Measurements from ENCODE around the gene SH3GL2. TPM values are rescaled to one million over a fixed set of nuclear protein-coding genes. Genes with fewer than 3 reads are reported as not detected.

Gene SH3GL2
- total and polyA plus RNA-seq, 2 donors (not counting 3 experiments of a cell fraction or from before 2014, with no cell fraction given), result 0.12 TPM; not detected in 1

- FAIRE-seq (no peak), DNase-seq (ENCODE audit: low read depth, low spot score) (no peak)
- H3K9me3 ChIP-seq (replicated peaks; ENCODE audit: control insufficient read depth, insufficient read depth, low read length), result no peaks in the 10 kb centered on the region
- ChIA-PET CTCF (no interaction called here), POLR2A (no interaction called here)
- no peak overlapping the region for H2AFZ ChIP-seq (ENCODE audit: low read depth, low read length)
- no peak overlapping the region for H3K9ac ChIP-seq (replicated peaks; ENCODE audit: extremely low read depth, insufficient read depth, low read length)
- no peaks in the 10 kb centered on the region for H3K79me2 ChIP-seq (ENCODE audit: control insufficient read depth, insufficient read depth, low read length)
- dilution Hi-C loops (cut with MboI; ENCODE audit: extremely low pct_ligation_motif_present, low sequenced_read_pairs), result no loop called here
- no peak overlapping the region for H3K4me2 ChIP-seq (ENCODE audit: insufficient read depth, low read length)
- H3K27ac ChIP-seq (ENCODE audit: insufficient read depth, low read depth, low read length), result no peak overlapping the region
- H3K9me1 ChIP-seq (replicated peaks; ENCODE audit: control insufficient read depth, extremely low read depth, insufficient read depth, low read length), result no peaks in the 10 kb centered on the region
- intact Hi-C loops (cut with micrococcal nuclease), result no loop called here
- no peaks in the 10 kb centered on the region for H3K36me3 ChIP-seq (ENCODE audit: control insufficient read depth in 2 of 2, extremely low read depth in 1 of 2, insufficient read depth in 2 of 2, low read length in 2 of 2)
- H3K4me1 ChIP-seq (ENCODE audit: control insufficient read depth, extremely low read depth, insufficient read depth, low read length), result no peaks in the 10 kb centered on the region
- H3K4me3 ChIP-seq (replicated peaks in 1 of 3; ENCODE audit: insufficient read depth in 1 of 3, low read depth in 1 of 3, low read length in 3 of 3), result no peak overlapping the region
- H3K27me3 ChIP-seq (ENCODE audit: control insufficient read depth in 2 of 2, insufficient read depth in 2 of 2, low read length in 2 of 2), result no peaks in the 10 kb centered on the region
- no peaks in the 10 kb centered on the region for H4K20me1 ChIP-seq (replicated peaks; ENCODE audit: control insufficient read depth, extremely low read depth, insufficient read depth, low read length)
- no TSS peak for BruUV-seq (replicated peaks)
- TF ChIP-seq POLR2AphosphoS5 (IDR thresholded peaks at IDR 0.05; ENCODE audit: insufficient read depth, low read depth, low read length), result no peak
- no peak for TF ChIP-seq MYC (IDR thresholded peaks at IDR 0.05; ENCODE audit: low read depth, low read length)
- TF ChIP-seq, protein P1, sequence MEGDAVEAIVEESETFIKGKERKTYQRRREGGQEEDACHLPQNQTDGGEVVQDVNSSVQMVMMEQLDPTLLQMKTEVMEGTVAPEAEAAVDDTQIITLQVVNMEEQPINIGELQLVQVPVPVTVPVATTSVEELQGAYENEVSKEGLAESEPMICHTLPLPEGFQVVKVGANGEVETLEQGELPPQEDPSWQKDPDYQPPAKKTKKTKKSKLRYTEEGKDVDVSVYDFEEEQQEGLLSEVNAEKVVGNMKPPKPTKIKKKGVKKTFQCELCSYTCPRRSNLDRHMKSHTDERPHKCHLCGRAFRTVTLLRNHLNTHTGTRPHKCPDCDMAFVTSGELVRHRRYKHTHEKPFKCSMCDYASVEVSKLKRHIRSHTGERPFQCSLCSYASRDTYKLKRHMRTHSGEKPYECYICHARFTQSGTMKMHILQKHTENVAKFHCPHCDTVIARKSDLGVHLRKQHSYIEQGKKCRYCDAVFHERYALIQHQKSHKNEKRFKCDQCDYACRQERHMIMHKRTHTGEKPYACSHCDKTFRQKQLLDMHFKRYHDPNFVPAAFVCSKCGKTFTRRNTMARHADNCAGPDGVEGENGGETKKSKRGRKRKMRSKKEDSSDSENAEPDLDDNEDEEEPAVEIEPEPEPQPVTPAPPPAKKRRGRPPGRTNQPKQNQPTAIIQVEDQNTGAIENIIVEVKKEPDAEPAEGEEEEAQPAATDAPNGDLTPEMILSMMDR (IDR thresholded peaks at IDR 0.05; ENCODE audit: extremely low read depth in 1 of 2, insufficient read depth in 1 of 2, low read depth in 1 of 2, low read length in 2 of 2), result no peak
- TF ChIP-seq JUN (IDR thresholded peaks at IDR 0.05; ENCODE audit: borderline replicate concordance, insufficient read depth, insufficient read length, low read depth), result no peak
- no peak for TF ChIP-seq FOS (IDR thresholded peaks at IDR 0.05; ENCODE audit: borderline replicate concordance, insufficient read depth, low read length)
- TF ChIP-seq, protein P2, sequence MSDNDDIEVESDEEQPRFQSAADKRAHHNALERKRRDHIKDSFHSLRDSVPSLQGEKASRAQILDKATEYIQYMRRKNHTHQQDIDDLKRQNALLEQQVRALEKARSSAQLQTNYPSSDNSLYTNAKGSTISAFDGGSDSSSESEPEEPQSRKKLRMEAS (IDR thresholded peaks at IDR 0.05; ENCODE audit: insufficient read depth, insufficient read length), result no peak
Measured at GRCh38 chr9:17694336-17694735, 115.5 kb downstream of the SH3GL2 start.

- no peaks in the 10 kb centered on the region for H3K27me3 ChIP-seq (ENCODE audit: control insufficient read depth in 2 of 2, insufficient read depth in 2 of 2, low read length in 2 of 2)
Measured at GRCh38 chr9:17695482-17695881, 116.6 kb downstream of the SH3GL2 start.

More at GRCh38 chr9:17695482-17695881, 116.6 kb downstream of the SH3GL2 start:
- H3K4me1 ChIP-seq (ENCODE audit: control insufficient read depth, extremely low read depth, insufficient read depth, low read length), result no peaks in the 10 kb centered on the region
- H3K4me2 ChIP-seq (ENCODE audit: insufficient read depth, low read length), result no peak overlapping the region
- no peak for TF ChIP-seq EZH2 (IDR thresholded peaks at IDR 0.05; ENCODE audit: borderline replicate concordance, low read depth, low read length, severe bottlenecking)
- FAIRE-seq (no peak), DNase-seq (ENCODE audit: low read depth, low spot score) (no peak)
- H3K79me2 ChIP-seq (ENCODE audit: control insufficient read depth, insufficient read depth, low read length), result no peaks in the 10 kb centered on the region
- no peak overlapping the region for H3K4me3 ChIP-seq (replicated peaks in 1 of 3; ENCODE audit: insufficient read depth in 1 of 3, low read depth in 1 of 3, low read length in 3 of 3)
- no peak overlapping the region for H3K27ac ChIP-seq (ENCODE audit: insufficient read depth, low read depth, low read length)
- intact Hi-C loops (cut with micrococcal nuclease) (no loop called here), dilution Hi-C loops (cut with MboI; ENCODE audit: extremely low pct_ligation_motif_present, low sequenced_read_pairs) (no loop called here)
- no TSS peak for BruUV-seq (replicated peaks)
- ChIA-PET CTCF (no interaction called here), POLR2A (no interaction called here)
- H3K36me3 ChIP-seq (ENCODE audit: control insufficient read depth in 2 of 2, extremely low read depth in 1 of 2, insufficient read depth in 2 of 2, low read length in 2 of 2), result no peaks in the 10 kb centered on the region
- no peaks in the 10 kb centered on the region for H3K9me1 ChIP-seq (replicated peaks; ENCODE audit: control insufficient read depth, extremely low read depth, insufficient read depth, low read length)
- no peaks in the 10 kb centered on the region for H4K20me1 ChIP-seq (replicated peaks; ENCODE audit: control insufficient read depth, extremely low read depth, insufficient read depth, low read length)
- H3K9ac ChIP-seq (replicated peaks; ENCODE audit: extremely low read depth, insufficient read depth, low read length), result no peak overlapping the region
- H2AFZ ChIP-seq (ENCODE audit: low read depth, low read length), result no peak overlapping the region
- H3K9me3 ChIP-seq (replicated peaks; ENCODE audit: control insufficient read depth, insufficient read depth, low read length), result no peaks in the 10 kb centered on the region
